ENCODE data around the gene DDOST. TPM values are rescaled to one million over a fixed set of nuclear protein-coding genes. Genes with fewer than 3 reads are reported as not detected.

DDOST gene
- total and polyA plus RNA-seq, 2 experiments from 2014 or later, result 320 to 405 TPM

GRCh38 chr1:20693623-20694022 lies 32.5 kb upstream of the DDOST start:
- H3K4me2 ChIP-seq, result no peak overlapping the region
- H3K4me3 ChIP-seq, result no peak overlapping the region
- no peaks in the 10 kb centered on the region for H4K20me1 ChIP-seq (ENCODE audit: insufficient read depth, poor library complexity, severe bottlenecking)
- H2AFZ ChIP-seq, result no peak overlapping the region
- no peaks in the 10 kb centered on the region for H3K36me3 ChIP-seq (replicated peaks; ENCODE audit: insufficient read depth, low read depth)
- H3K79me2 ChIP-seq, result no peaks in the 10 kb centered on the region
- H3K27ac ChIP-seq, result no peak overlapping the region
- no peak for DNase-seq (ENCODE audit: low spot score)
- H3K27me3 ChIP-seq, result no peaks in the 10 kb centered on the region
- H3K4me1 ChIP-seq (ENCODE audit: insufficient read depth), result peaks cover 12% of the 10 kb centered on the region
- H3K9me3 ChIP-seq (ENCODE audit: low read depth), result no peaks in the 10 kb centered on the region
- H3K9me2 ChIP-seq (replicated peaks; ENCODE audit: insufficient read depth), result no peaks in the 10 kb centered on the region
- no peak for TF ChIP-seq CTCF (IDR thresholded peaks at IDR 0.05; ENCODE audit: poor library complexity)
- no peak for TF ChIP-seq EZH2phosphoT487 (IDR thresholded peaks at IDR 0.05; ENCODE audit: low read depth, severe bottlenecking, unreplicated experiment)
- TF ChIP-seq EZH2 (IDR thresholded peaks at IDR 0.05; ENCODE audit: borderline replicate concordance), result no peak
- WGBS (ENCODE audit: low lambda C conversion rate, missing lambda C conversion rate), result 84% methylated on average over 2 of the region's 2 CpGs

GRCh38 chr1:20691872-20692271 lies 30.7 kb upstream of the DDOST start:
- Histone ChIP-seq H3K9me3 (ENCODE audit: low read depth) (no peaks in the 10 kb centered on the region), H3K27ac (no peak overlapping the region), H3K4me1 (ENCODE audit: insufficient read depth) (no peaks in the 10 kb centered on the region), H3K36me3 (replicated peaks; ENCODE audit: insufficient read depth, low read depth) (no peaks in the 10 kb centered on the region), H3K4me3 (no peak overlapping the region), H3K9me2 (replicated peaks; ENCODE audit: insufficient read depth) (no peaks in the 10 kb centered on the region), H3K79me2 (no peaks in the 10 kb centered on the region), H3K4me2 (no peak overlapping the region), H3K27me3 (no peaks in the 10 kb centered on the region), H4K20me1 (ENCODE audit: insufficient read depth, poor library complexity, severe bottlenecking) (no peaks in the 10 kb centered on the region), H2AFZ (no peak overlapping the region)
- TF ChIP-seq EZH2 (IDR thresholded peaks at IDR 0.05; ENCODE audit: borderline replicate concordance) (no peak), CTCF (IDR thresholded peaks at IDR 0.05; ENCODE audit: poor library complexity) (no peak), EZH2phosphoT487 (IDR thresholded peaks at IDR 0.05; ENCODE audit: low read depth, severe bottlenecking, unreplicated experiment) (no peak)
- 81% methylated on average over 1 of the region's 1 CpG for WGBS (ENCODE audit: low lambda C conversion rate, missing lambda C conversion rate)
- DNase-seq (ENCODE audit: low spot score), result no peak

- no peaks in the 10 kb centered on the region for H3K36me3 ChIP-seq (replicated peaks; ENCODE audit: insufficient read depth, low read depth)
- WGBS (ENCODE audit: low lambda C conversion rate, missing lambda C conversion rate), result 77% methylated on average over 3 of the region's 3 CpGs
- no peaks in the 10 kb centered on the region for H3K9me3 ChIP-seq (ENCODE audit: low read depth)
- DNase-seq (ENCODE audit: low spot score), result no peak
- no peak overlapping the region for H2AFZ ChIP-seq
- H3K4me2 ChIP-seq, result no peak overlapping the region
- no peaks in the 10 kb centered on the region for H3K9me2 ChIP-seq (replicated peaks; ENCODE audit: insufficient read depth)
- no peak overlapping the region for H3K4me3 ChIP-seq
- H3K27me3 ChIP-seq, result no peaks in the 10 kb centered on the region
- H3K79me2 ChIP-seq, result no peaks in the 10 kb centered on the region
- no peaks in the 10 kb centered on the region for H3K4me1 ChIP-seq (ENCODE audit: insufficient read depth)
- H4K20me1 ChIP-seq (ENCODE audit: insufficient read depth, poor library complexity, severe bottlenecking), result no peaks in the 10 kb centered on the region
- no peak for TF ChIP-seq EZH2phosphoT487 (IDR thresholded peaks at IDR 0.05; ENCODE audit: low read depth, severe bottlenecking, unreplicated experiment)
- no peak for TF ChIP-seq CTCF (IDR thresholded peaks at IDR 0.05; ENCODE audit: poor library complexity)
- no peak for TF ChIP-seq EZH2 (IDR thresholded peaks at IDR 0.05; ENCODE audit: borderline replicate concordance)
- H3K27ac ChIP-seq, result no peak overlapping the region
Measured at GRCh38 chr1:20689645-20690056, 28.5 kb upstream of the DDOST start.
